ENCODE measurements around the gene NT5DC1. TPM values are rescaled to one million over a fixed set of nuclear protein-coding genes. Genes with fewer than 3 reads are reported as not detected.

The NT5DC1 gene
- total and polyA plus RNA-seq, 9 donors: 8.2 to 25.0 (median 19.4) TPM

- Histone ChIP-seq H3K36me3 (ENCODE audit: control insufficient read depth, insufficient read depth, low read length) (no peaks in the 10 kb centered on the region), H3K4me1 (ENCODE audit: control insufficient read depth, insufficient read depth, low read length) (no peaks in the 10 kb centered on the region), H3K9me3 (replicated peaks; ENCODE audit: control insufficient read depth, low read depth, low read length) (no peaks in the 10 kb centered on the region), H3K27ac (ENCODE audit: low read length) (no peak overlapping the region), H3K27me3 (ENCODE audit: control insufficient read depth, insufficient read depth, low read length) (no peaks in the 10 kb centered on the region), H3K4me3 (ENCODE audit: low read length) (no peak overlapping the region)
- no CpG with 5 or more reads among the region's 1 CpG for WGBS (ENCODE audit: insufficient coverage)
- no peak for DNase-seq
Observed at GRCh38 chr6:116206231-116206903, 105.7 kb downstream of the NT5DC1 start.

DNA sequence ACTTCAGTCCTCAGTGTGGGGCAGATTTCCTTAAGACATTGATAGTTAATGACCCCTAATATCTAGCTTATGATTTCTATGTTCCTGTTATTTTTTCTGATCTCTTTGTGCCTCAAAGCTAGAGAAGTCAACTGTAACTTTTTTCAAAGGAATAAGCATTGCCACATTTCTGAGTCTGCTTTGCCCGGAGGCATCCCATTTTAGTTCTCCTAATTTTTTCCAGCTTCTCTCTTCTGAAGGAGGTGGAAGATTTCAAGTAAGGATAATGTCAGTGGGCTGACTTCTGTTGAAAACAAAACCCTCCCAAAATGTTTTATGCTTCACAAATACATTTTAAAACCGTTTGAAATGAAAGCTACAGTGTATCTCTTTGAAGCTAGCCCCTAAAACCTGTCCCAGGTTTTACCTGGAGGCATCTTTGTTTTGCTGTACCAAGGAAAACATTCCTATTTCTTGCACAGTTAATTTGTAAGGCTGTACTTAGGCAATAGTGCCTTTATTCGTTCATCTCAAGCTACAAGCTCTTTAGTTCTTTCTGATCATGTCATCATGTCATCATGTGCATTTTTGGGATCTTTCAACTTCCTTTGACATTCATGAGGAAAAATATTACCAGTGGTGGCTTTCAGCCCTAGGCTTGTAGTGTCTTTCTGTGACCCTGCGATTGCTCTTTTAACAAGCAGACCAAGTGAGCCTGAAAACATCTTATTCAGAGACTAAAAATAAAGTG, 107.6 kb downstream of the NT5DC1 start:
- H3K27ac ChIP-seq (ENCODE audit: low read length): no peak overlapping the region
- H3K27me3 ChIP-seq (ENCODE audit: control insufficient read depth, insufficient read depth, low read length): no peaks in the 10 kb centered on the region
- no peaks in the 10 kb centered on the region for H3K9me3 ChIP-seq (replicated peaks; ENCODE audit: control insufficient read depth, low read depth, low read length)
- DNase-seq: no peak
- H3K36me3 ChIP-seq (ENCODE audit: control insufficient read depth, insufficient read depth, low read length): no peaks in the 10 kb centered on the region
- no CpG with 5 or more reads among the region's 4 CpGs for whole genome bisulfite sequencing (ENCODE audit: insufficient coverage)
- H3K4me3 ChIP-seq (ENCODE audit: low read length): no peak overlapping the region
- no peaks in the 10 kb centered on the region for H3K4me1 ChIP-seq (ENCODE audit: control insufficient read depth, insufficient read depth, low read length)

DNA sequence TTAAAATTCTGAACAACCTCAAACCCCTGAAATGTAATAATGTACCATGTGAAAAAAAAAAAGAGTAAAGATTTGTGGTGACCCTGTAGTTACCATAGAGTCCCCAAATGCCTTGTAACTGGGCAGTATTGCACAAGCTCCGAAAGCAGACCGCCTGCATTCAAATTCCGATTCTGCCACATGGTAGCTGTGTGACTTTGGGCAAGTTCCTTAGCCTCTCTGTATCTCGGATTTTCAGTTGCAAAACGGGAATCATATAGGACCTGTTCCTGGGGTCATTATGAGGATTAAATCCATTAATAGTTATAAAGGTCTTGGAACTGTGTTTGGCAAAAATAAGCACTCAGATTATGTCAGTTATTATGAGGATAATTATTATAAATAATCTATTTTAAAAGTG, 109.7 kb downstream of the NT5DC1 start:
- Histone ChIP-seq H3K4me3 (ENCODE audit: low read length) (no peak overlapping the region), H3K9me3 (replicated peaks; ENCODE audit: control insufficient read depth, low read depth, low read length) (no peaks in the 10 kb centered on the region), H3K27ac (ENCODE audit: low read length) (no peak overlapping the region), H3K4me1 (ENCODE audit: control insufficient read depth, insufficient read depth, low read length) (no peaks in the 10 kb centered on the region), H3K27me3 (ENCODE audit: control insufficient read depth, insufficient read depth, low read length) (no peaks in the 10 kb centered on the region), H3K36me3 (ENCODE audit: control insufficient read depth, insufficient read depth, low read length) (no peaks in the 10 kb centered on the region)
- WGBS (ENCODE audit: insufficient coverage): 86% methylated on average over 3 of the region's 5 CpGs
- no peak for DNase-seq

- H3K27me3 ChIP-seq (ENCODE audit: control insufficient read depth, insufficient read depth, low read length): no peaks in the 10 kb centered on the region
- no peak overlapping the region for H3K4me3 ChIP-seq (ENCODE audit: low read length)
- DNase-seq: peak; percentile 9
- no peaks in the 10 kb centered on the region for H3K9me3 ChIP-seq (replicated peaks; ENCODE audit: control insufficient read depth, low read depth, low read length)
- H3K4me1 ChIP-seq (ENCODE audit: control insufficient read depth, insufficient read depth, low read length): no peaks in the 10 kb centered on the region
- no peaks in the 10 kb centered on the region for H3K36me3 ChIP-seq (ENCODE audit: control insufficient read depth, insufficient read depth, low read length)
- no peak overlapping the region for H3K27ac ChIP-seq (ENCODE audit: low read length)
- WGBS (ENCODE audit: insufficient coverage): 100% methylated on average over 1 of the region's 3 CpGs
Observed at GRCh38 chr6:116210750-116211425, 110.2 kb downstream of the NT5DC1 start.

GRCh38 chr6:116214681-116215080, 114.0 kb downstream of the NT5DC1 start:
- no peak for DNase-seq
- H3K36me3 ChIP-seq (ENCODE audit: control insufficient read depth, insufficient read depth, low read length): no peaks in the 10 kb centered on the region
- H3K9me3 ChIP-seq (replicated peaks; ENCODE audit: control insufficient read depth, low read depth, low read length): no peaks in the 10 kb centered on the region
- no peak overlapping the region for H3K27ac ChIP-seq (ENCODE audit: low read length)
- H3K4me1 ChIP-seq (ENCODE audit: control insufficient read depth, insufficient read depth, low read length): no peaks in the 10 kb centered on the region
- WGBS (ENCODE audit: insufficient coverage): no CpG with 5 or more reads among the region's 1 CpG
- no peaks in the 10 kb centered on the region for H3K27me3 ChIP-seq (ENCODE audit: control insufficient read depth, insufficient read depth, low read length)
- no peak overlapping the region for H3K4me3 ChIP-seq (ENCODE audit: low read length)

GRCh38 chr6:116215414-116215813, 114.8 kb downstream of the NT5DC1 start:
- no peak for DNase-seq
- Histone ChIP-seq H3K27ac (ENCODE audit: low read length) (no peak overlapping the region), H3K36me3 (ENCODE audit: control insufficient read depth, insufficient read depth, low read length) (no peaks in the 10 kb centered on the region), H3K4me1 (ENCODE audit: control insufficient read depth, insufficient read depth, low read length) (no peaks in the 10 kb centered on the region), H3K27me3 (ENCODE audit: control insufficient read depth, insufficient read depth, low read length) (no peaks in the 10 kb centered on the region), H3K9me3 (replicated peaks; ENCODE audit: control insufficient read depth, low read depth, low read length) (no peaks in the 10 kb centered on the region), H3K4me3 (ENCODE audit: low read length) (no peak overlapping the region)
- no CpG with 5 or more reads among the region's 5 CpGs for WGBS (ENCODE audit: insufficient coverage)

DNA sequence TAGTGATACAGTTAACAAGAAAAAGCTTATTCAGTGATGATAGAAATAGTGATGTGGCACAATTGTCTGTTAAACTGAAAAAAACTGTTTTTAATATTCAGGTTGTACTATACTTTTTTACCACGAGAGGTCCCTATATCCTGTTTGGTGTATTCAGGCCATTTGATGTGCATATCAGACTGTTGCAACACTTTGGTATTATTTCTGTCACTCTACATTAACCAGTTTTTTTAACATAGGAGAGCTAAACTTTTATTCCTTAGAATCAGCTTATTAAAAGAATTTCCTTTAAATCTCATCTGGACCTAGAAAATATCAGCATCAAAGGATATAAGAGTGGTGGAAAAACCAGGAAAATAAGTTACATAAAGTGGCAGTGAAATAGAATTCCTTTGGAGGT, 116.4 kb downstream of the NT5DC1 start:
- peak; percentile 49 for DNase-seq
- no peaks in the 10 kb centered on the region for H3K9me3 ChIP-seq (replicated peaks; ENCODE audit: control insufficient read depth, low read depth, low read length)
- no peak overlapping the region for H3K4me3 ChIP-seq (ENCODE audit: low read length)
- H3K4me1 ChIP-seq (ENCODE audit: control insufficient read depth, insufficient read depth, low read length): no peaks in the 10 kb centered on the region
- WGBS (ENCODE audit: insufficient coverage): no CpG with 5 or more reads among the region's 1 CpG
- no peaks in the 10 kb centered on the region for H3K36me3 ChIP-seq (ENCODE audit: control insufficient read depth, insufficient read depth, low read length)
- no peaks in the 10 kb centered on the region for H3K27me3 ChIP-seq (ENCODE audit: control insufficient read depth, insufficient read depth, low read length)
- no peak overlapping the region for H3K27ac ChIP-seq (ENCODE audit: low read length)

GRCh38 chr6:116218172-116218633, 117.5 kb downstream of the NT5DC1 start:
- H3K4me3 ChIP-seq (ENCODE audit: low read length): no peak overlapping the region
- DNase-seq: peak; percentile 6
- no CpG with 5 or more reads among the region's 3 CpGs for WGBS (ENCODE audit: insufficient coverage)
- H3K36me3 ChIP-seq (ENCODE audit: control insufficient read depth, insufficient read depth, low read length): no peaks in the 10 kb centered on the region
- H3K4me1 ChIP-seq (ENCODE audit: control insufficient read depth, insufficient read depth, low read length): no peaks in the 10 kb centered on the region
- H3K27ac ChIP-seq (ENCODE audit: low read length): no peak overlapping the region
- H3K27me3 ChIP-seq (ENCODE audit: control insufficient read depth, insufficient read depth, low read length): no peaks in the 10 kb centered on the region
- H3K9me3 ChIP-seq (replicated peaks; ENCODE audit: control insufficient read depth, low read depth, low read length): no peaks in the 10 kb centered on the region

- Histone ChIP-seq H3K36me3 (ENCODE audit: control insufficient read depth, insufficient read depth, low read length) (no peaks in the 10 kb centered on the region), H3K27me3 (ENCODE audit: control insufficient read depth, insufficient read depth, low read length) (no peaks in the 10 kb centered on the region), H3K27ac (ENCODE audit: low read length) (no peak overlapping the region), H3K4me3 (ENCODE audit: low read length) (no peak overlapping the region), H3K4me1 (ENCODE audit: control insufficient read depth, insufficient read depth, low read length) (no peaks in the 10 kb centered on the region), H3K9me3 (replicated peaks; ENCODE audit: control insufficient read depth, low read depth, low read length) (no peaks in the 10 kb centered on the region)
- 81% methylated on average over 3 of the region's 5 CpGs for WGBS (ENCODE audit: insufficient coverage)
- no peak for DNase-seq
Observed at GRCh38 chr6:116218866-116219265, 118.2 kb downstream of the NT5DC1 start.

DNA sequence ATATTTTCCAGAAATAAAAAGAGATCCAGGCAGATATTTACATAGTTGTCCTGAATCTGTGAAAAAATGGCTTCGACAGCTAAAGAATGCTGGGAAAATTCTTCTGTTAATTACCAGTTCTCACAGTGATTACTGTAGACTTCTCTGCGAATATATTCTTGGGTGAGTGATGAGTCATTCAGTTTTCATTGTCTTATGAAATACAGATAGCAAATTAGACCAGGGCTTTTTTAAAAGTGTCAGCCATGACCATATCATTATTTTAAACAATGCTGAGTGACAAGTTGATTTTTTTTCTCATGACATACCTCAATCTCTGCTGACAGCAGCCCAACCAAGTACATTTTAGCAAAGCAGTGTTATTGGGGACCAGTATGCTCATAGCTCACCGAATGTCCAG, 120.4 kb downstream of the NT5DC1 start:
- Histone ChIP-seq H3K4me1 (ENCODE audit: control insufficient read depth, insufficient read depth, low read length) (no peaks in the 10 kb centered on the region), H3K9me3 (replicated peaks; ENCODE audit: control insufficient read depth, low read depth, low read length) (no peaks in the 10 kb centered on the region), H3K27ac (ENCODE audit: low read length) (no peak overlapping the region), H3K4me3 (ENCODE audit: low read length) (no peak overlapping the region), H3K27me3 (ENCODE audit: control insufficient read depth, insufficient read depth, low read length) (no peaks in the 10 kb centered on the region), H3K36me3 (ENCODE audit: control insufficient read depth, insufficient read depth, low read length) (no peaks in the 10 kb centered on the region)
- DNase-seq: no peak
- WGBS (ENCODE audit: insufficient coverage): no CpG with 5 or more reads among the region's 3 CpGs
